ENCODE results near the gene CKS1B. TPM values are rescaled to one million over a fixed set of nuclear protein-coding genes. Genes with fewer than 3 reads are reported as not detected.
A peak's percentile ranks its signal among the peaks of the same experiment; 100 is the strongest.

CKS1B gene
- total RNA-seq, 5 donors from 2014 or later (not counting 1 experiment from before 2014, with no cell fraction given), result 7.9 to 11.8 (median 10.3) TPM

GRCh38 chr1:154961207-154962155, 13.0 kb upstream of the CKS1B start, which contains the start of gene PYGO2:
Gene PYGO2, minus strand, starts transcription at chr1:154961782. Its CDS starts 206 bp downstream, at chr1:154961576.
- no peaks in the 10 kb centered on the region for H3K27me3 Mint-ChIP-seq
- Histone ChIP-seq H3K4me3 (ENCODE audit: control insufficient read depth in 1 of 2, extremely low read depth in 1 of 2, low read length in 1 of 2) (peak within 1 kb of the TSS; percentile 69 to 74), H3K27ac (ENCODE audit: low read length) (peak within 1 kb of the TSS; percentile 82), H3K9me3 (no peaks in the 10 kb centered on the region), H3K36me3 (ENCODE audit: control insufficient read depth in 2 of 2, extremely low read depth in 1 of 2, insufficient read depth in 1 of 2, low read length in 1 of 2) (peaks cover 20 to 58% of the 10 kb centered on the region in 2 donors), H3K4me1 (ENCODE audit: control insufficient read depth in 1 of 2, extremely low read depth in 1 of 2, insufficient read depth in 2 of 2, low read length in 2 of 2) (peaks cover 22 to 57% of the 10 kb centered on the region in 2 experiments), H3K27me3 (replicated peaks in 1 of 2; ENCODE audit: control insufficient read depth in 2 of 2, extremely low read depth in 1 of 2, insufficient read depth in 2 of 2, low read length in 1 of 2) (no peaks in the 10 kb centered on the region)
- H3K36me3 Mint-ChIP-seq, result peaks cover 21% of the 10 kb centered on the region
- H3K4me3 Mint-ChIP-seq, result peak within 1 kb of the TSS; percentile 86 to 93 (median 92)
- DNase-seq, result peak; percentile 57 to 87 (median 72)
- under 1% methylated on average over 91 of the region's 93 CpGs for WGBS (ENCODE audit: insufficient coverage)
- H3K4me1 Mint-ChIP-seq, result peaks cover 40 to 46% (median 40%) of the 10 kb centered on the region in 3 donors
- ChIA-PET CTCF (interaction anchor here (0.9 to 2.2 kb wide), 7 partner anchors 12 to 124 kb away, joined by 3 to 8 read pairs (median 4); partner anchors contain the start of genes FLAD1 (in 1 of the 2) and PMVK (in 1 of the 2)), POLR2A (interaction anchor here (0.6 to 1.3 kb wide), 7 partner anchors 10 to 352 kb away, joined by 3 to 7 read pairs (median 3); partner anchors contain the start of gene SHC1 (in 1 of the 2))
- ATAC-seq (replicated peaks in 1 of 4), result peak; percentile 79 to 85 (median 84)
- peak within 1 kb of the TSS; percentile 95 for H3K27ac Mint-ChIP-seq
- no peaks in the 10 kb centered on the region for H3K9me3 Mint-ChIP-seq

- Histone ChIP-seq H3K27ac (ENCODE audit: low read length) (peak overlapping the region; percentile 75), H3K36me3 (ENCODE audit: control insufficient read depth in 2 of 2, extremely low read depth in 1 of 2, insufficient read depth in 1 of 2, low read length in 1 of 2) (peaks cover 20 to 66% of the 10 kb centered on the region in 2 donors), H3K4me3 (ENCODE audit: control insufficient read depth in 1 of 2, extremely low read depth in 1 of 2, low read length in 1 of 2) (peak overlapping the region; percentile 69 to 74), H3K9me3 (no peaks in the 10 kb centered on the region), H3K4me1 (ENCODE audit: control insufficient read depth in 1 of 2, extremely low read depth in 1 of 2, insufficient read depth in 2 of 2, low read length in 2 of 2) (peaks cover 19 to 50% of the 10 kb centered on the region in 2 experiments), H3K27me3 (replicated peaks in 1 of 2; ENCODE audit: control insufficient read depth in 2 of 2, extremely low read depth in 1 of 2, insufficient read depth in 2 of 2, low read length in 1 of 2) (no peaks in the 10 kb centered on the region)
- H3K27me3 Mint-ChIP-seq, result no peaks in the 10 kb centered on the region
- H3K4me1 Mint-ChIP-seq, result peaks cover 33 to 40% (median 38%) of the 10 kb centered on the region in 3 donors
- H3K9me3 Mint-ChIP-seq, result no peaks in the 10 kb centered on the region
- peak; percentile 11 to 25 (median 20) for ATAC-seq (replicated peaks in 1 of 4)
- 2% methylated on average over 12 of the region's 25 CpGs for WGBS (ENCODE audit: insufficient coverage)
- POLR2A ChIA-PET, result interaction anchor here in 1 of 2 donors (0.7 kb wide), 1 partner anchor 174 kb away, joined by 3 read pairs; no protein-coding TSS in a partner anchor
- H3K4me3 Mint-ChIP-seq, result peak overlapping the region; percentile 80 to 86 (median 86)
- CTCF ChIA-PET, result interaction anchor here (1.5 to 2.2 kb wide), 3 partner anchors 11 to 56 kb away, joined by 4 to 8 read pairs (median 6); no protein-coding TSS in a partner anchor
- peak overlapping the region; percentile 90 to 91 for H3K27ac Mint-ChIP-seq
- DNase-seq, result peak in 1 of 35 experiments; percentile 44
- peaks cover 21% of the 10 kb centered on the region for H3K36me3 Mint-ChIP-seq
These were observed 12.2 kb upstream of the CKS1B start for GRCh38 chr1:154962156-154962749.

- ChIA-PET CTCF (interaction anchor here in 1 of 2 donors (2.2 kb wide), 1 partner anchor 55 kb away, joined by 8 read pairs; no protein-coding TSS in a partner anchor), POLR2A (no interaction called here)
- no peak for ATAC-seq (replicated peaks in 1 of 4)
- Mint-ChIP-seq H3K36me3 (peaks cover 22% of the 10 kb centered on the region), H3K9me3 (no peaks in the 10 kb centered on the region), H3K27ac (peak overlapping the region; percentile 90 to 91), H3K27me3 (no peaks in the 10 kb centered on the region), H3K4me1 (peaks cover 31 to 38% (median 36%) of the 10 kb centered on the region in 3 donors), H3K4me3 (peak overlapping the region; percentile 80 to 86 (median 86))
- 95% methylated on average over 3 of the region's 6 CpGs for WGBS (ENCODE audit: insufficient coverage)
- DNase-seq, result no peak
- H3K36me3 ChIP-seq (ENCODE audit: control insufficient read depth in 2 of 2, extremely low read depth in 1 of 2, insufficient read depth in 1 of 2, low read length in 1 of 2), result peaks cover 20 to 67% of the 10 kb centered on the region in 2 donors
- no peak overlapping the region for H3K27ac ChIP-seq (ENCODE audit: low read length)
- no peak overlapping the region for H3K4me3 ChIP-seq (ENCODE audit: control insufficient read depth in 1 of 2, extremely low read depth in 1 of 2, low read length in 1 of 2)
- H3K4me1 ChIP-seq (ENCODE audit: control insufficient read depth in 1 of 2, extremely low read depth in 1 of 2, insufficient read depth in 2 of 2, low read length in 2 of 2), result peaks cover 19 to 53% of the 10 kb centered on the region in 2 experiments
- no peaks in the 10 kb centered on the region for H3K9me3 ChIP-seq
- no peaks in the 10 kb centered on the region for H3K27me3 ChIP-seq (replicated peaks in 1 of 2; ENCODE audit: control insufficient read depth in 2 of 2, extremely low read depth in 1 of 2, insufficient read depth in 2 of 2, low read length in 1 of 2)
These were observed 11.6 kb upstream of the CKS1B start for GRCh38 chr1:154962795-154963330.

GRCh38 chr1:154963643-154964042, 10.8 kb upstream of the CKS1B start:
- Mint-ChIP-seq H3K36me3 (peaks cover 24% of the 10 kb centered on the region), H3K4me1 (peaks cover 27 to 38% (median 33%) of the 10 kb centered on the region in 3 donors), H3K27ac (peak overlapping the region; percentile 40 to 66), H3K4me3 (no peak overlapping the region), H3K9me3 (no peaks in the 10 kb centered on the region), H3K27me3 (no peaks in the 10 kb centered on the region)
- Histone ChIP-seq H3K9me3 (no peaks in the 10 kb centered on the region), H3K4me1 (ENCODE audit: control insufficient read depth in 1 of 2, extremely low read depth in 1 of 2, insufficient read depth in 2 of 2, low read length in 2 of 2) (peaks cover 19 to 50% of the 10 kb centered on the region in 2 experiments), H3K36me3 (ENCODE audit: control insufficient read depth in 2 of 2, extremely low read depth in 1 of 2, insufficient read depth in 1 of 2, low read length in 1 of 2) (peaks cover 24 to 67% of the 10 kb centered on the region in 2 donors), H3K4me3 (ENCODE audit: control insufficient read depth in 1 of 2, extremely low read depth in 1 of 2, low read length in 1 of 2) (no peak overlapping the region), H3K27me3 (replicated peaks in 1 of 2; ENCODE audit: control insufficient read depth in 2 of 2, extremely low read depth in 1 of 2, insufficient read depth in 2 of 2, low read length in 1 of 2) (no peaks in the 10 kb centered on the region), H3K27ac (ENCODE audit: low read length) (no peak overlapping the region)
- ChIA-PET CTCF (interaction anchor here in 1 of 2 donors (1.1 kb wide), 1 partner anchor 8 kb away, joined by 5 read pairs; the partner anchor contains the start of gene PBXIP1), POLR2A (no interaction called here)
- ATAC-seq (replicated peaks in 1 of 4), result no peak
- DNase-seq, result no peak
- 100% methylated on average over 6 of the region's 8 CpGs for WGBS (ENCODE audit: insufficient coverage)

GRCh38 chr1:154964359-154964758, 10.1 kb upstream of the CKS1B start:
- Mint-ChIP-seq H3K9me3 (no peaks in the 10 kb centered on the region), H3K36me3 (peaks cover 25% of the 10 kb centered on the region), H3K27me3 (no peaks in the 10 kb centered on the region), H3K27ac (peak overlapping the region; percentile 43 to 55), H3K4me3 (no peak overlapping the region), H3K4me1 (peaks cover 32 to 43% (median 39%) of the 10 kb centered on the region in 3 donors)
- H3K27me3 ChIP-seq (replicated peaks in 1 of 2; ENCODE audit: control insufficient read depth in 2 of 2, extremely low read depth in 1 of 2, insufficient read depth in 2 of 2, low read length in 1 of 2), result no peaks in the 10 kb centered on the region
- DNase-seq, result no peak
- no peak overlapping the region for H3K27ac ChIP-seq (ENCODE audit: low read length)
- no peaks in the 10 kb centered on the region for H3K9me3 ChIP-seq
- ChIA-PET POLR2A (no interaction called here), CTCF (interaction anchor here in 1 of 2 donors (0.6 to 1.1 kb wide), 2 partner anchors 9 to 88 kb away, joined by 5 to 6 read pairs; partner anchors contain the start of gene PBXIP1)
- ATAC-seq (replicated peaks in 1 of 4), result no peak
- no peak overlapping the region for H3K4me3 ChIP-seq (ENCODE audit: control insufficient read depth in 1 of 2, extremely low read depth in 1 of 2, low read length in 1 of 2)
- H3K4me1 ChIP-seq (ENCODE audit: control insufficient read depth in 1 of 2, extremely low read depth in 1 of 2, insufficient read depth in 2 of 2, low read length in 2 of 2), result peaks cover 19 to 47% of the 10 kb centered on the region in 2 experiments
- peaks cover 21 to 67% of the 10 kb centered on the region in 2 donors for H3K36me3 ChIP-seq (ENCODE audit: control insufficient read depth in 2 of 2, extremely low read depth in 1 of 2, insufficient read depth in 1 of 2, low read length in 1 of 2)
- WGBS (ENCODE audit: insufficient coverage), result 100% methylated on average over 2 of the region's 6 CpGs
